CD4-positive, alpha-beta T cell treated with Interleukin-6 at 100 ng/mL for 8 hours (primary cell): ENCODE measurements around the gene NUFIP1.
"Not testable (repeated sequence)": the region's sequence is repeated elsewhere in the genome, so short reads cannot be mapped to it uniquely, and the experiment has no call there.

ENCODE experiments used
- DNase-seq: peaks from one replicate; pipeline ENCODE4 v3.0.0-alpha.2; 2020; ENCODE audit warnings: mixed read lengths, low spot score

The NUFIP1 gene

DNA sequence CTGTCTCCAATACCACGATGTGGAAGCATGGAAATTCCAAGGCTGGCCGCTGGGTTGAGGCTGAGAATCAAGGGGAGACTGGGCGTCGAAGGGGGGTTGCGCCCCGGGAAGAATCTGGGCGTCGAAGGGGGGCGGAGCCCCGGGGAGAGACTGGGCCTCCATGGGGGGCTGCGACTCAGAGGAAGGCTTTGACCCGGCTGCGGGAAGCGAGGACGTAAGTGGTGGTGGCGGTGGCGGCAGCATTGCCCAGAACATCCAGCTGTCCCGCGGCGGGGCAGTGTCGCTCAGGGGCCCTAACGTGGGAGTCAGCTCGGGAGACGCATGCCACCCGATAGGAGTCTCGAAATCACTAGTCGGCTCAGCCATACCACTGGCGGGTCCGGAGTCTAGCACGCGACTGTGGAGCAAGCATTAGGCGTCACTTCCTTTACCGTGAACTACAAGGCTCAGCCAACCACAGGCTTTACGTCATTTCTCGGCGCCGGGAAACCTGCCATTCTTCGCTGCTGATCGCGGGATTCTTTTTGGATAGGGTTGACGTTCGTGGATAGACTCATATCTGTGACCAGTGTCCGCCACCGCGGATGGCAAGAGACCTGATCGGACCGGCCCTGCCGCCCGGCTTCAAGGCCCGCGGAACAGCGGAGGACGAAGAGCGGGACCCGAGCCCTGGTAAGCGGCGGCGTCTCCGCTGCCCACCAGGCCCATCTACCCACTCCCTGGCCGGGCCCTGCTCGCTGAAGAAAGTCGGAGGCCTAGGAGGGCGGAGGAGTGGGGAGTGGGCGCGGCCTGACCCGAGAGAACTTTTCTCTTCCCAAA is at the start of gene NUFIP1, which contains the start of gene GPALPP1:
TSS of gene NUFIP1 (minus strand) at position 401 of the 819 bp plus-strand sequence. CDS start at position 366, 35 bp downstream.
TSS of gene GPALPP1 (plus strand) at position 468 of the 819 bp plus-strand sequence. CDS start at position 585, 117 bp downstream.
- DNase-seq = peak; percentile 87

DNA sequence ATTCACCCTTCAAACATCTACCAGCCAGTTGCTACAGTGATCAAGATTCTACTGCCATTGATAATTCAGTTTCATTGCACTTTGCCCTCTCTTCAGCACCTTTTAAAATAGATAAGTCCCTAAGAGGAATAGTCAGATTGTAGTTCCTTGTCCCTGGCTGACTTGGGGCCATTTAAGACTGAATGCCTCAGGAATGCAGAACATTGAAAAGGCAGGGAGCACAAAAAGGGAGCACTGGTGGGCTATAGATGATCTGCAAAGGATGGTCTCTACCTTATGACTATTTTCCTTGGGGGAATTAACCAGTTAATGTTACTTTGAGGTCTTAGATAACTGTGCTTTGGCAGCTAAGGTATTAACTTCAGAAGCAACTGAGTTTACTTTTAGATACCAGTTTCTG is 46.9 kb upstream of the NUFIP1 start:
- DNase-seq = no peak

DNA sequence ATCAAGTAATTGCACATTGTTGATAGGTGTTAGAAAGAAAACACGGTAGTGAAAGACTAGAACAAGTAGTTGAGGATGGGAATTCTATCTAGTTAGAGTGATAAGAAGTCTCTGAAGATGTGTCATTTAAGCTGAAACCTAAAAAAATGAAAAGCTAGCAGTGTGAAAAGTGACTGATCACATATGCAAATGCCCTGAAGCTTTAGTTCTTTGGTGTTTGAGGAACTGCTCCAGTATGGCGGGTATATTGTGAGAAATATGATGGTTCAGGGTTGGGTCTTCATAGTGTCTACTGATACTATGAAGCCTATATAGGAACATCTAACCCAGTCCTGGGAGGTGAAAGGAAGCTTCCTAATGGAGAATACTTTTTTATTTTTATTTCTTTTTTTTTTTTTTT is 45.1 kb upstream of the NUFIP1 start:
- DNase-seq = no peak

DNA sequence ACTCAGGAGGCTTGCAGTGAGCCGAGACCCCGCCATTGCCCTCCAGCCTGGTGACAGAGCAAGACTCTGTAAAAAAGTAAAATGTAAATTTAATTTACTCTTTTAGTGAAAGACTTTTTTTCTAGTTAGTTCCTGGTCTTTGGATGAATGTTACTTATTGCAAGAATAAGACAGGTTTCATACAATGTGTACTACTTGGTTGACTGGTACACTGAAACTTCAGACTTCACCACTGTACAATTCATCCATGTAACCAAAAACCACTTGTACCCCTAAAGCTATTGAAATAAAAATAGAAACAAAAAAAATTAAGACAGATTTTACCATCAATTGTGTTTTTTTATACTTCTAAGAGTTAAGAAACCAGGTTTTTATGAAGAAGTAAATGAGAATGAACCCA is 35.6 kb upstream of the NUFIP1 start:
- no peak for DNase-seq

DNA sequence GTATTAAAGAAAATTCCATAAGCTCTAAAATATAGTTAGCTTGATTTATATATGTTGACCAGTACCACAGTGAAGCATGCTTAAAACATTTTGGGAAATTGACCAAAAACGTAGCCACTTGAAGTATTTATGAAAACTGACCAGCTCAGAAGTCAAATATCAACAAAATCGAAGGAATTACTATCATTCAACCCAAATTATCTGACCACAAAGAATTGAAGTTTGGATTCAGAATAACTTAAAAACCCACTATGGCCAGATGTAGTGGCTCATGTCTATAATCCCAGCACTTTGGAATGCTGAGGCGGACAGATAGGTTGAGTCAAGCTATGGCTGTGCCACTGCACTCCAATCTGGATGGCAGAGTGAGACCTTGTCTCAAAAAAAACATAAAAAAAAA is 32.0 kb upstream of the NUFIP1 start:
- DNase-seq = no peak

DNA sequence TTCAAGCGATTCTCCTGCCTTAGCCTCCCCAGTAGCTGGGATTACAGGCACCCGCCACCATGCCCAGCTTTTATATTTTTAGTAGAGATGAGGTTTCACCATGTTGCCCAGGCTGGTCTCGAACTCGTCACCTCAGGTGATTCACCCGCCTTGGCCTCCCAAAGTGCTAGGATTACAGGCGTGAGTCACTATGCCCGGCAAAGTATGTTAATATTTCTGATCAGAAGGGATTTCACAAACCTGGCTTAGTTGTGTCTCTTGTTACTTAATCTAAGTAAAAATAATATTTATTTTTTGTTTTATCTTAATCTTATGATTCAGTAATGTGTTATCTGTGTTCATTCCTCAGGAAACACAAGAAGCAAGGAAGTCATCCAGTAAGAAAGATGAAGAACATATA is 30.7 kb upstream of the NUFIP1 start:
- not testable (repeated sequence) for DNase-seq

DNA sequence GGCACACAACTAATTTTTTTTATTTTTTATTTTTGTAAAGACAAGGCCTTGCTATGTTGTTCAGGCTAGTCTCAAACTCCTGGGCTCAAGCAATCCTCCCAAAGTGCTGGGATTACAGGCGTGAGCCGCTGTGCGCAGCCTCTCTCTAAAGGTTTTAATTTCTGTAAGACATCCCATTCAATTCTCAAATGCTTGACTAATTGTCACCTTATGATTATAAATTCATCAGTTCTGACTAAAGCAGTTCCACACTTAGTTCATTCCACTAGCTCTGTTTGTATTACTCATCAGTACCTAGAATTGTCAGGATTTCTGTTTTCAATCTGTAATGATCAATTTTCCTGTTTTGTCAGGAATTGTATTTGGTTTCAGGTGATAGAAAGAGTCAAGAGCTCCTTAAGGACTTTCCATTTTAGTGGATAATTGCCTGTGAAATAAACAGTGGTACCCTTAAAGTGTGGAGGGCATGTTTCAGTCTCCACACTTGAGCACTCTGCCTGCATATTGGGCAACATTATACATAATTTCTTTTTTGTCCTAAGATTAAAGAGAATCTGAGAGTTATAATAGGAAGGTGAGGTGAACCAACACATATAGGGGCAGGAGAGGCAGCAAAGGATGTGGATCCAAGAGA is 27.6 kb upstream of the NUFIP1 start:
- no peak for DNase-seq

DNA sequence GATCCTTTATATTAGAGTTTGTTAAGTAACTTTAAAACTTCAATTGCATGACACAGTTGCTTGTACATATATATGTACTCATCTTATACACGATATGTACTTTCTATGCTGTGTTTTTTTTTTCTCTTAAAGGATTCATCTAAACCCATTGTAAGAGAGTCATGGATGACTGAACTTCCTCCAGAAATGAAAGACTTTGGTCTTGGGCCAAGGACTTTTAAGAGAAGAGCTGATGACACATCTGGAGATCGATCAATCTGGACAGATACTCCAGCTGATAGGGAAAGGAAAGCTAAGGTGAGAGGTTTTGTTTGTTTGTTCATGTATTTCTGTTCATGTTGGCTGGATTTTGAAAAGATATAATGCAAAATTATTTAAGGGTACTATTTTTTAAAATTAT is 26.0 kb upstream of the NUFIP1 start:
- DNase-seq = no peak

DNA sequence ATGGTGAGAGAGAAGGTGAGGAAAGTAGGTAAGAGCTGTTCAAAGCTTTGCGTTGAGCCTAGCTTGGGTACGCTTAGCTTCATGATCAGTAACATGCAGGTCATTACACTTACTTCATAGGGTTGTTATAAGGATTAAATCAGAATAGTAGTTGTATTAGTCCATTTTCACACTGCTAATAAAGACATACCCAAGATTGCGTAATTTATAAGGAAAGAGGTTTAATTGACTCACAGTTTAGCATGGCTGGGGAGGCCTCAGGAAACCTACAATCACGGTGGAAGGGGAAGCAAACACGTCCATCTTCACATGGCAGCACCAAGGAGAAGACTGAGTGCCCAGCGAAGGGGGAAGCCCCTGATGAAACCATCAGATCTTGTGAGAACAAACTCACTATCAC is 21.9 kb upstream of the NUFIP1 start:
- no peak for DNase-seq

DNA sequence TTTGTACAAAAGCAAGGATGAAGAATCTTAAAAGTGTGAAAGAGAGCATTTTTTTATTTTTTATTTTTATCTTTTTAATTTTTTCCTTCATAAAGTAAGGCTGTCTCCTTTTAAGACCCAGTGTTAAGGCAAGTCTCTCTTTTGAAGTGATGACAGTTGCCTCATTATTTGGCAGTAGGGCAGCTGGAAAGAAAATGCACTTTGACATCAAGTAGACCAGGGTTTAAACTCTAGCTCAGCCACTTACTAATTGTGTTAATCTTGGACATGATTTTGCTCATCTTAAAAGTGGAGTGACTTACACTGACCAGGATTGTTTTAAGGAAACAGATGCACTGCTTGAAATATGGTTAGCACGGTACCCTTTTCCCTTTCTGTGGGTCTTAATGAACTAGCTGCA is 18.6 kb upstream of the NUFIP1 start:
- no peak for DNase-seq

DNA sequence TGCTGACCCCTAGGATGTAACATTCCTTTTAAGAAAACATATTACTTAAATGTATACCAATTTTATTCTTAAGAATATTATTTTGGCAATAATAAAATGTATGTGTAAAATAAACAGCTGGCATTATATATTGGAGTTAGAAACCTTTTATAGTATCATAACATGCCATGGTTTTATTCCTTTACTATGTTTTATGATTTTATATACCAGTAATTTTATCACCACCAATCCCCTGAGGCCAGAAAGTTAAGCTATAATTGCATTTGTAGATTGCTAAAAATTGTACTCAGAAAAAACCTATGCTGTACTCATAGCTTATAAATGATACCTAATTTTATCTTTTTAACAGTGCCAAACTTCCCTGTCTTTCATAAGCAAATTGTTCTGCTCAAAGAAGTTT is 18.0 kb upstream of the NUFIP1 start:
- DNase-seq = no peak

DNA sequence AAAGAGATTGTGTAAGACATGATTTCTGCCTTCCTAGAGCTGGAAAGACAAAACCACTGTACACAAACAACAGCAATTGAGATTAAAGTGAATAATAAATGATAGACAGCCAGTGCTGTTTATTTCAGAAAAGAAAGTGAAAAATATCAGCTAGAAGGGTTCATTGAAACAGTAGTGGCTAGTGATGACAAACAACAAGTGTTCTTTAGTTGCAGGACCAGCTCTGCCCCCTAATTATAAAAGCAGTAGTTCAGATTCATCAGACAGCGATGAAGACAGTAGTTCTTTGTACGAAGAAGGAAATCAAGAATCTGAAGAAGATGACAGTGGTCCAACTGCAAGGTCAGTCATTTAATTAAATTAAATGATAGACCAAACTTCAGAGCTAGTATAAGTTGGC is 14.8 kb upstream of the NUFIP1 start:
- no peak for DNase-seq

DNA sequence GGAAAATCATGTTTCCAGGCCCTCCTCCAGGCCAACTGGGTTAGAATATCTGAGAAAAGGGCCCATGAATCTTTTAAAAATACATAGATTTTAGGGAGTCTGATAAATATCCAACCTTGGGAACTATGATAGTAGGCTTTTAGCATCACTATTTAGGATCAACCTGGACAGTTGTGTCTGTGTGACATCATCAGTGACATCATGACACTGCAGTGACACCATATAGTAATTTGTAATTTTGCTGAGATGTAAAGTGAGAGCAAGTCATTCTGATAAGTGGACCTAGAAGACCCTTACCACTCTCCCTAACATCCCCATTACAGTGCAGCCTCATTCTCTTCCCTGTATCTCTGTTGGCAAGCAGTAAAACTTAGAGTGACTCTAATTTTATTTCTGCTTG is 14.1 kb upstream of the NUFIP1 start:
- no peak for DNase-seq

DNA sequence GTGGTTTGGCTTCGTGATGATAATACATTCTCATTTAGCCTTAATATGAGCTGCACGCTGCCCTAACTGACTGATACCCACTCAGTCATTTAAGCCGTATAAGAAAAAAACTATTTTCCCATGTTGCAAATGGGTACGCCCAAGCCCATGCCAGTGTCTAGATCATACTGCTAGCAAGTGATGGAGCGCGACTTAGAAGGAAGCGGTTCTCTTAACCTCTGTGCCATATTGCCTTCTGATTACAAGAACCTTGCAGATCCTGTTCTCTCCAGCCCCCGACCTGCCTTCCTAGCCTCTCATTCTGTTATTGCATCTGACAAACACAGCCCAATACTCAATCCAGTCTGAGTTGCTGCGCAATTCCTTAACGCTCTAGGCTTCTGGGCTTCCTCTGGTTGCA is 670 bp upstream of the NUFIP1 start:
- no peak for DNase-seq

DNA sequence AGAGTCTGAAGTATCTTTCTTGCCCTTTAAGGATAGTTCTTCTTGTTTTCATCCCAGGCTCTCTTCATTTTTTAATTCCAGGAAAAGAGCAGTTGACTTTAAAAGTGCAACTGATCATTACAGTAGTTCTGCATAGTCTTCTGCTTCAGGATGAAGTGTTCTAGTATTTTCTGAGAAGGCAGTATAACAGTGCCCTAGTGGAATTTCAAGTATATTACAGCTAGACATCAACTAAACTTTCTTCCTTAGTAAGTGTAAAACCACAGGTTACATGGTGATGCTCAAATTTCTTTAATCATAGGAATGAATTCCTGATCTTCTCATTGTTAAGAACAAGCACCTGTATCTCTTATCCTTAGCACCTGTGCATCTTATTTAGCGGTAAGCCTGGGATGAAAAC is 10.9 kb downstream of the NUFIP1 start:
- DNase-seq = no peak

DNA sequence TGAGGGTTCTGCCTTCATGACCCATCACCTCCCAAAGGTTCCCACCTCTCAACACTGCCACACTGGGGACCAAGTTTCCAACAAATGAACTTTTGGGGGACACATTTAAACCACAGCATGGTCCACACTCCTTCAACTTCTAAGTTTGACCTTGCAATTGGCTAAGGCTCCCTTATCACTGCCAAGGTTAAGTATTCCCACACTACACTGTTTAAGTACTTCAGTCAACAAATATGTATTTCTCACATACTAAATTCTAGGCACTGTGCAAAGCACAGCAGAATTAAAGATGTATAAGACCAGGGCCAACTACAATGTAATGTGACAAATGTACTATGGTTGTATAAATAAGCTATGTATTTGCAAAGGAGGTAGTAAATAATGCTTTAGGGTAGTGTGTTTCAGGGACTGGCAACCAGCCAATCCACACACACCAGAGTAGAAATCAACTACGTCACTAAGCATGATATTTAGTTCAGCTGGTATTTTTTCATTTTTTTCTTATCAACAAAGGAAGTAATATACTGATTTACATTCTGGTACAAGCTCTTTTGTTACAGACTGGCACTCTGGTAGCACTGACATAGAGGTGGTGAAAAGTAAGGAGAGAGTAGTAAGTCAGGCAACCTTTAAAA is 12.2 kb downstream of the NUFIP1 start:
- no peak for DNase-seq

DNA sequence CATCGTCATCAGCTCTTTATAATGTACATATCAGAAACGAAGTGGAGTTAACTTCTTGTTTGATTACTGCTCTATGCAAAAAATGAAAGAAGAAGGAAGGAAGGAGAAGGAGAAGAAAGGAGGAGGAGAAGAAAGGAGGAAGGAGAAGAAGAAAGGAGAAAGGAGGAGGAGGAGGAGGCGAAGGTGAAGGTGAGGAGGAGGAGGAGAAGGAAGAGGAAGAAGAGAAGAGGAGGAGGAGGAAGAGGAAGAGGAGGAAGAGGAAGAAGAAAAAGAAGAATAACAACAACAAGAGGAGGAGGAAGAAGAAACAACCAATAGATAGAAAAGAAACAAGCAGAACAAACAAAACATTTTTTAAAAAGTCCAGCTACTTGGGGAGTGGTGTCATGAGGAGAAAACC is 13.1 kb downstream of the NUFIP1 start:
- no peak for DNase-seq

DNA sequence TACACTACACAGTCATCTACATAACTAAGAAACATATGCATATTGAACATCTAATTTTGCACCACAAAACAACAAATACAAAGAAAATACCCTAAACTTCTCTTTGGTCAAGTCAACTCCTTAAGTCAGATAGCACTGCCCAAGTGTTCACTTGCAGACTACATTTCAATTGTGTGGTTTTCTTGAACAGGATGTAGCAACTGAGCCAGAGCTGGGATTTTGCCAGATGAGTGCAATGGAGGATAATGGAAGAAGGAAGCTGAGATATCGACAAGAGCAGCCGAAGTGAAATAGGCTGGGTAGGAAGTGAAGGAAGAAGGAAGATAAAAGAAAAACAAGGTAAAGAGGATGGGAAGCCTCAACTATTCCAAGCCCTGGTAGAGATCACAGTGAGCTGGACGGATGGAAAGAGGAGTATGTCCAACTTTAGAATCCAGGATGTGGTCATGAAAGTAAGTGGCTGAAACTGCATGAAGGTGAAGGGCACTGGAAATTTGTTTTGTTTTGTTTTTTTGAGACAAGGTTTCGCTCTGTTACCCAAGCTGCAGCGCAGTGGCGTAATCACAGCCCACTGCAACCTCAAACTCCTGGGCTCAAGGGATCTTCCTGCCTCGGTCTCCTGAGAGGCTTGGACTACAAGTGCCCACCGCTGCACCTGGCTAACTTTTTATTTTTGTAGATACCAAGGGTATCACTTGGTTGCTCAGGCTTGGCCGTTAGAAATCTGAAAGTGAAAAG is 15.0 kb downstream of the NUFIP1 start:
- no peak for DNase-seq

DNA sequence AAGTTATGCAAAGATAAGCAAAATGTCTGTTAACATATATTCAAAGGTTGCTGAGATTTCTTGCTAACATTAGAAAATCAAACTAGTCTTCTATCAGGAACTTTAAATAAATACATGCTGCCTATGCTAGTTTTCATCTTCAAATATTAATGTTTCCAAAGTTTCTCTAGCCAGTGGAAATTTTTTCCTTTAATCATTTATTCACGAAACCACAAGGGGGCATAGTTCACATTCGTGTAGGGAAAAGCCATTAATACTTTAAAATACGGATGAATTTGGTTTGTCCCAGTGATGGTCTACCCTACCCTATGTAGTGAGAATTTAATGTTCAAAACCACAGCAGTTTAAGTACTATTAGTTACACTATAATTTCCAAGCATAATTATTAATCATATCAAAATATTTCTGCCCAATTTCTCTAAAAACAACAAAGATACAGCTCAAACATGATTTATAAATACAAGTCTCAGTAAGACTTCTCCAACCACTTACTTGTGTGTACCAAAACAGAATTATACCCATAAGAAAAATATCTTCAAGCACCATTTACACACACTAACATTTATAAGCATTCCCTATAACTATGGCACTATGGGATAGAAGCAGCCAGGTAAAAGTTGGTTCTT is 16.2 kb downstream of the NUFIP1 start:
- peak; percentile 5 for DNase-seq

DNA sequence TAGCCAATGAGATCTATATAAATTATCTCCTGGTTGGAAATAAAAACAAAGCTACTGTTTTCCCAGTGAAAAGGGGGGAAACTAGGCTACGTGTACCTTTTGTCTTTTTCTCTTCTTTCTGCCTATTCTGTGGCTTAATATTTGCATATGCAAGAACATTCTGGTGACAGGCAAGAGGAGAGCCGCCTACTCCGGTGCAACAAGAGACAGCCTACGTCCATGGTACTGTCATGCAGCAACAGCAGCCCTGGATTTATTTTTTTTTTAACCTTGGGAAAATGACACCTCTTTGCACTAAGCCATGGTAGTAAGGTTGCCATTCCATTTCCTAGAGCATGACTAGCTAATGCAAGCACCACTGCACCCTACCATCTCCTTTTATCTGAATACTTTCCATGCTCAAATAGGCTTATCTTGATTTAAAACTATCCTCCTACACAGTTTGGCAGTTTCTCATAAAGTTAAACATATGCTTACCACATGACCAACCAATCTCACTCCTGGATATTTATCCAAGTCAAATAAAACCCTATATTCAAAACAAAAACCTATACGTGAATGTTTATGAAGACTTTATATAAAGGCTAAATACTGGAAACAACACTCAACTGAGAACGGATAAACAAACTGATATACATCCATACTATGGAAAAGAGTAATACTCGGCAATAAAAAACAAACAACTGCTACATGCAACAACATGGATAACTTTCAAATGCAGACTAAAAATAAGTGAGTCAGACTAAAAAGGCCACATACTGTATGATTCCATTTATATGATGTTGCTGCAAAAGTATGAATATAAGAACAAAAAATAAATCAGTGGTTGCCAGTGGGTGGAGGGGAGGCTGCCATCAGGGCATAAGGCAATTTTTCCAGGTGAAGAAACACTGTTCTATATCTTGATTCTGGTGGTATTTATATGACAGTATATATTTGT is 17.3 kb downstream of the NUFIP1 start:
- DNase-seq = no peak
